ENCODE results near the gene MT1H.
"Not testable (repeated sequence)": the region's sequence is repeated elsewhere in the genome, so short reads cannot be mapped to it uniquely, and the experiment has no call there.

Gene MT1H

GRCh38 chr16:56684926-56685590, 15.4 kb downstream of the MT1H start:
- DNase-seq (ENCODE audit: low spot score) = no peak

- no peak for DNase-seq (ENCODE audit: low spot score)
Measured at GRCh38 chr16:56686758-56687157, 17.1 kb downstream of the MT1H start.

GRCh38 chr16:56688762-56689161, 19.1 kb downstream of the MT1H start:
- DNase-seq (ENCODE audit: low spot score) = no peak

- no peak for DNase-seq (ENCODE audit: low spot score)
Measured at GRCh38 chr16:56689171-56689570, 19.6 kb downstream of the MT1H start.

GRCh38 chr16:56690420-56691122, 21.0 kb downstream of the MT1H start:
- DNase-seq (ENCODE audit: low spot score) = no peak

- no peak for DNase-seq (ENCODE audit: low spot score)
Measured at GRCh38 chr16:56691885-56692284, 22.3 kb downstream of the MT1H start.

- no peak for DNase-seq (ENCODE audit: low spot score)
Measured at GRCh38 chr16:56695246-56695645, 25.6 kb downstream of the MT1H start.

GRCh38 chr16:56697456-56698155, 28.0 kb downstream of the MT1H start:
- no peak for DNase-seq (ENCODE audit: low spot score)

- DNase-seq (ENCODE audit: low spot score) = no peak
Measured at GRCh38 chr16:56700195-56700594, 30.6 kb downstream of the MT1H start.

- no peak for DNase-seq (ENCODE audit: low spot score)
Measured at GRCh38 chr16:56700631-56701030, 31.0 kb downstream of the MT1H start.

- no peak for DNase-seq (ENCODE audit: low spot score)
Measured at GRCh38 chr16:56701534-56701933, 31.9 kb downstream of the MT1H start.

GRCh38 chr16:56702836-56703235, 33.2 kb downstream of the MT1H start:
- no peak for DNase-seq (ENCODE audit: low spot score)

- no peak for DNase-seq (ENCODE audit: low spot score)
Measured at GRCh38 chr16:56708525-56709442, 39.2 kb downstream of the MT1H start.

- no peak for DNase-seq (ENCODE audit: low spot score)
Measured at GRCh38 chr16:56709443-56710040, 39.9 kb downstream of the MT1H start.

GRCh38 chr16:56710181-56710737, 40.6 kb downstream of the MT1H start:
- no peak for DNase-seq (ENCODE audit: low spot score)

GRCh38 chr16:56711862-56712261, 42.2 kb downstream of the MT1H start:
- no peak for DNase-seq (ENCODE audit: low spot score)

- no peak for DNase-seq (ENCODE audit: low spot score)
Measured at GRCh38 chr16:56713794-56714193, 44.2 kb downstream of the MT1H start.

GRCh38 chr16:56715126-56715525, 45.5 kb downstream of the MT1H start:
- no peak for DNase-seq (ENCODE audit: low spot score)

- no peak for DNase-seq (ENCODE audit: low spot score)
Measured at GRCh38 chr16:56716761-56717160, 47.1 kb downstream of the MT1H start.

GRCh38 chr16:56717532-56717931, 47.9 kb downstream of the MT1H start:
- not testable (repeated sequence) for DNase-seq (ENCODE audit: low spot score)
